Parathyroid adenoma (tissue), 2 donors: ENCODE results near the gene ANK2.

Source experiments
- H2AFZ ChIP-seq: fragments of 300-600 bp; sonication (generic); one replicate; pipeline ENCODE4 v1.7.0; 2017; ENCODE audit warnings: antibody characterized with exemption, mild to moderate bottlenecking
- H3K27ac ChIP-seq: fragments of 300-600 bp; sonication (generic); one replicate; pipeline ENCODE4 v1.7.0; 2017
- H3K27me3 ChIP-seq: fragments of 300-600 bp; sonication (generic); one replicate; pipeline ENCODE4 v1.7.0; 2017; ENCODE audit warnings: low read length; ENCODE audit not compliant: control insufficient read depth, insufficient read depth
- H3K36me3 ChIP-seq: fragments of 300-600 bp; sonication (generic); one replicate; pipeline ENCODE4 v1.7.0; 2017; ENCODE audit warnings: low read length; ENCODE audit not compliant: control insufficient read depth, insufficient read depth
- H3K4me1 ChIP-seq: fragments of 300-600 bp; sonication (generic); one replicate; pipeline ENCODE4 v1.7.0; 2017; ENCODE audit warnings: control low read depth
- H3K4me2 ChIP-seq: fragments of 300-600 bp; sonication (generic); one replicate; pipeline ENCODE4 v1.7.0; 2017; ENCODE audit warnings: low read length
- H3K4me3 ChIP-seq: fragments of 300-600 bp; sonication (generic); one replicate; pipeline ENCODE4 v1.7.0; 2017; ENCODE audit warnings: low read depth, low read length
- H3K79me2 ChIP-seq: fragments of 300-600 bp; sonication (generic); one replicate; pipeline ENCODE4 v1.7.0; 2017; ENCODE audit warnings: control low read depth
- H3K9ac ChIP-seq: fragments of 300-600 bp; sonication (generic); one replicate; pipeline ENCODE4 v1.7.0; 2017; ENCODE audit warnings: mild to moderate bottlenecking
- H3K9me3 ChIP-seq: fragments of 300-600 bp; sonication (generic); one replicate; pipeline ENCODE4 v1.7.0; 2017; ENCODE audit warnings: low read length; ENCODE audit not compliant: control insufficient read depth
- TF ChIP-seq, protein P1 (sequence below): fragments of 300-600 bp; sonication (generic); IDR thresholded peaks from one replicate; pipeline ENCODE4 v1.7.0; 2017; ENCODE audit warnings: antibody characterized with exemption, mild to moderate bottlenecking
- donor health status: primary hyperparathyroidism.

The ANK2 gene

DNA sequence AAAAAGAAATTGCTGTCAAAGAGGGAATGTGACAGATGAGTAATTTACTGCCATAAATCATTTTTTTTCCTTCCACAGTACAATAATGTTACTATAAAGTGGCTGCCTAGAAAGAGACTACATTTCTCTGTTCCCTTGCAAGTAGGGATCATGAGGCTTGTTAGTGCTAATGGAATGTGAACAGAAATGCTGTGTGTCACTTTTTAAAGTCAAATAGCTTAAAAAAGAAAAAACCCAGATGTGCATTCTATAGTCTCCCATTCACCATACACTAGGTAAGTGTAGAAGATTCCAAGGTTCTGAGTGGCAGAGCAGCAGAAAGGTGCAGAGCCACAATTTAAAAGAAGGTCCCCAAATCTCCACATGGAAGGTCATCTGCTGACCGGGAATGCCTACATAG is 383.7 kb downstream of the ANK2 start:
- H3K4me3 ChIP-seq, result no peak overlapping the region
- H3K4me2 ChIP-seq, result no peak overlapping the region
- H3K27ac ChIP-seq, result no peak overlapping the region

More for the DNA sequence above, 383.7 kb downstream of the ANK2 start:
- Histone ChIP-seq H3K36me3 (no peaks in the 10 kb centered on the region), H3K27me3 (no peaks in the 10 kb centered on the region), H3K9me3 (no peaks in the 10 kb centered on the region), H3K79me2 (no peaks in the 10 kb centered on the region), H3K9ac (no peak overlapping the region), H3K4me1 (no peaks in the 10 kb centered on the region), H2AFZ (no peak overlapping the region)
- TF ChIP-seq, protein P1, sequence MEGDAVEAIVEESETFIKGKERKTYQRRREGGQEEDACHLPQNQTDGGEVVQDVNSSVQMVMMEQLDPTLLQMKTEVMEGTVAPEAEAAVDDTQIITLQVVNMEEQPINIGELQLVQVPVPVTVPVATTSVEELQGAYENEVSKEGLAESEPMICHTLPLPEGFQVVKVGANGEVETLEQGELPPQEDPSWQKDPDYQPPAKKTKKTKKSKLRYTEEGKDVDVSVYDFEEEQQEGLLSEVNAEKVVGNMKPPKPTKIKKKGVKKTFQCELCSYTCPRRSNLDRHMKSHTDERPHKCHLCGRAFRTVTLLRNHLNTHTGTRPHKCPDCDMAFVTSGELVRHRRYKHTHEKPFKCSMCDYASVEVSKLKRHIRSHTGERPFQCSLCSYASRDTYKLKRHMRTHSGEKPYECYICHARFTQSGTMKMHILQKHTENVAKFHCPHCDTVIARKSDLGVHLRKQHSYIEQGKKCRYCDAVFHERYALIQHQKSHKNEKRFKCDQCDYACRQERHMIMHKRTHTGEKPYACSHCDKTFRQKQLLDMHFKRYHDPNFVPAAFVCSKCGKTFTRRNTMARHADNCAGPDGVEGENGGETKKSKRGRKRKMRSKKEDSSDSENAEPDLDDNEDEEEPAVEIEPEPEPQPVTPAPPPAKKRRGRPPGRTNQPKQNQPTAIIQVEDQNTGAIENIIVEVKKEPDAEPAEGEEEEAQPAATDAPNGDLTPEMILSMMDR, result no peak
